NCI-H2171 treated with DMSO at 0.1 percent for 48 hours (cell line): Measurements from ENCODE around the gene ADGRB3.
"Not testable (repeated sequence)": the region's sequence is repeated elsewhere in the genome, so short reads cannot be mapped to it uniquely, and the experiment has no call there.

Experiments
- DNase-seq: peaks from one replicate; lab custom pipeline; 2025; lab: John Stamatoyannopoulos, UW

Gene ADGRB3

DNA sequence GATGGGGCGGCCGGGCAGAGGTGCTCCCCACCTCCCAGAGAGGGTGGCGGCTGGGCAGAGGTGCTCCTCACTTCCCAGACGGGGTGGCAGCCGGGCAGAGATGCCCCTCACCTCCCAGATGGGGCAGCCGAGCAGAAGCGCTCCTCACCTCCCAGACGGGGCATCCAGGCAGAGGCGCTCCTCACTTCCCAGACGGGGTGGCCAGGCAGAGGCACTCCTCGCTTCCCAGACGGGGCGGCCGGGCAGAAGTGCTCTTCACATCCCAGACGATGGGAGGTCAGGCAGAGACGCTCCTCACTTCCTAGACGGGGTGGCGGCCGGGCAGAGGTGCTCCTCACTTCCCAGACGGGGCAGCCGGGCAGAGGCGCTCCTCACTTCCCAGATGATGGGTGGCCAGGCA is 798.0 kb downstream of the ADGRB3 start:
- not testable (repeated sequence) for DNase-seq

DNA sequence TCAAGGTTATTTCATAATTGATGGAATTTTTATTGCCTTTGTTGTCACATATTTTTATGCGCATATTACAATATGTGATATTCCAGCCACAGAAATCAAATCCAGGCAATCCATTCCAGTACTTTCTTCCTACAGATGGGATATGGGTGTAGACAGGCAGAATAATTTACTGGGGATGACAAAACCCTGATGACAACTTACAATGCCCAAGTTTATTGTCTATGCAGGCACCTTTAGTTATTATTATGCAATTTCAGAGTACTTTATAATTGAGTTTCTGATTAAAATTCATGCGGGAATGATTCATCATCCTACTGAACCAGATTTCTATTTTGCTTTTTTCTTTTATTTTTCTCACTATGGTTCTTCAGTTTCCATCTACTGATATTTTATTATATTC is 803.0 kb downstream of the ADGRB3 start:
- DNase-seq = no peak
